NCI-H1105 treated with DMSO at 0.1 percent for 48 hours (cell line): ENCODE measurements around the gene RUSF1.
"Not testable (repeated sequence)": the region's sequence is repeated elsewhere in the genome, so short reads cannot be mapped to it uniquely, and the experiment has no call there.

Source experiments
- DNase-seq: peaks from one replicate; lab custom pipeline; 2025; lab: John Stamatoyannopoulos, UW

The RUSF1 gene

DNA sequence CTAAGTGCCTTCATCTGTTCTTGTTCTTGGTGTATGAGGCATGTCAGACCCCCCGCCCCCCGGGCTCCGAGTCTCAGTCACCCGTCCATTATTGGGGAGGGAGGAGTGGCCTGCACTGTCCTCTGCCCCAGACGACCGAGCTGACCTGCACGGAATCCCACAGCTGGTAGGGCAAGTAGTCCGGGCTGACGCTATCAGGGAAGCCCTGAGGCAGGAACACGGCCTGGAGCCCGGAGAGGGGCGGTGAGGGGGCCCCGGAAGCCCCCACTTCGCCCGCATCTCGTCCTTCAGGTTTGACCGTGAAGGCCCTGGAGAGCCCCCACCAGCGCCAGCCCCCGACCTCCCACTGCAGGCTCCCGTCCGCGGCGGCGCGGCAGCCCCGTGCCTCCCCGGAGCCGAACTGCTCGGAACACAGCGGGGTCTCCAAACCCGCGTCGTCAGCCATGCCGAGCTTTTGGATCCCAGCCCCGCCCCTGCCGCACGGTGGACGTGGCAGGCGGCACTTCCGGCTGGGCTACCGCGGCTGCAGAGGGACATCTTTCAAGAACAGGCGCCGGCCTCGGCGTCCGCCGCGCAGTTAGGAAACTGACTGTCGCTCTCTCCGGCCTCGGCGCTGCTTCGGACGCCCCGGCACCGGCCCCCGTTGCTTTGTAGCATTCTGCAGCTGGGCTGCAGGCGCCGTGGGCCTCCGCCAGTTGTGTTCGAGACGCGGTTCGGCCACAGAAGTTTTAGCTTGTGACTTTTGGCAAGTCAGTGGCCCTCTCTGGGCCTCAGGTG lies at the start of gene RUSF1:
Gene RUSF1, minus strand, starts transcription at position 463 of the 777 bp plus-strand sequence. Its CDS starts 18 bp downstream, at position 445.
- peak; percentile 79 for DNase-seq

DNA sequence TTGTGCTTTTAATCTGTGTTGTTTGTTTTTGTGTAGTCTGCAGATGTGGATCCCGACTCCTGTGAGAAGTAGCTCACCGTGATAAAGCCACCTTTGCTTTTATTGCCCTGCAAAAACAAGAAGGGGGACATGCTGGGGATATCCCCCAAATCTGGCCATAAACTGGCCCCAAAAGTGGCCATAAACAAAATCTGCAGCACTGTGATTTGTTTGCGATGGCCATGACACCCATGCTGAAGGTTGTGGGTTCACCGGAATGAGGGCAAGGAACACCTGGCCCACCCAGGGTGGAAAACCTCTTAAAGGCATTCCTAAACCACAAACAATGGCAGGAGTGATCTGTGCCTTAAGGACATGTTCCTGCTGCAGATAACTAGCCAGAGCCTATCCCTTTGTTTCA lies 34.6 kb upstream of the RUSF1 start:
- DNase-seq = no peak

DNA sequence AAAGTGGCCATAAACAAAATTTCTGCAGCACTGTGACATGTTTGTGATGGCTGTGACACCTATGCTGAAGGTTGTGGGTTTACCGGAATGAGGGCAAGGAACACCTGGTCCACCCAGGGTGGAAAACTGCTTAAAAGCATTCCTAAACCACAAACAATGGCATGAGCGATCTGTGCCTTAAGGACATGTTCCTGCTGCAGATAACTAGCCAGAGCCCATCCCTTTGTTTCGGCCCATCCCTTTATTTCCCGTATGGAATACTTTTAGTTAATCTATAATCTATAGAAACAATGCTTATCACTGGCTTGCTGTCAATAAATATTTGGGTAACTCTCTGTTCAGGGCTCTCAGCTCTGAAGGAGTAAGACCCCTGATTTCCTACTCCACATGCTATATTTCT lies 31.6 kb upstream of the RUSF1 start:
- not testable (repeated sequence) for DNase-seq

DNA sequence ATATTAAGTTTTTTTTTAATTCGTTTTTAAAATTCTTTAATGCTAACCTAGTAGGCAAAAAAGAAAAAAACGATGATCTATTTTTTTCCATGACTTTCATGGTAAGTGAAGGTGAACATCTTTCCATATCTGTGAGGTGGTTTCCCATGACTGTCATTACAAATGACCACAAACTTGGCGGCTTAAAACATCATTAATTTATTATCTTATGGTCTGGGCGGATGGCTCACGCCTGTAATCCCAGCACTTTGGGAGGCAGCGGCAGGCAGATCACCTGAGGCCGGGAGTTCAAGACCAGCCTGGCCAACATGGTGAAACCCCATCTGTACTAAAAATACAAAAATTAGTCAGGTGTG lies 30.0 kb upstream of the RUSF1 start:
- not testable (repeated sequence) for DNase-seq

DNA sequence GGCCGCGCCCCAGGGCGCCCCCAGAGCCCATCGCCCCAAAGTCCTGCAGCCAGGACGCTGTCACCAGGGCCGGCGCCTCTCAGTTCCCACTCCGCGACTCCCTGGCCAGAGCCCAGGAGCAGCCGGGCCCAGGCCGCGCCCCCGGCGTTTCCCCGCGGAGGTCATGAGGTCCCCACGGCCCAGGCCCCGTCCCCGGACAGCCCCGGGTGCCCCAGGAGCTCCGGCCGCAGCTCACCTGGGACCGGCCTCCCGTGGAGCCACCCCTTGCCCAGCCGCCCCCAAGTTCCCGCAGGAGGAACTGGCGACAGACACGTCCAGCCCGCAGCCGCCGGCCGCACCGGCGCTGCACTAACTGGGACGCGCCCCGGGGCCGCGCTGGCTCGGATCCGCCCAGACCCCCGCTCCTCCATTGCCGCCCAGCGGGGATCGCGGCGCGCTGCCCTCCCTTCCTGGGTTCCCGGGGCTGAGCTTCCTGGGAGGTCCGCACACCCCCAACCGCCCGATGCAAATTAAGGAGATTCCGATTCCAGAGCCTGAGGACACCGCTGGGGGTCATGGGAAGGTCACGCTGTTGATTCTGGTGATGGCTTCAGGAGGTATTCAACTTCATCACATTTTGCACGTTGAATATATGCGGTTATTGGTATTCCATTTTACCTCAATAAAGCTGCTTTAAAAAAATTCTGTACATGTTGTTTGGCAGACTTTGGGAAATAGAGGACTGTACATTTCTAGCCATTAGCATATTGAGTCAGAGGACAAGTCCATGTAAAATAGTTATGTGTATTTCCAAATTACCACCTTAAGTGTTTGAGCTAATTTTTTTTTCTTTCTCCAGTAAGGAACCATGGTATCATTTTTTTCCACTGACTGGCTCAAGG lies 29.4 kb upstream of the RUSF1 start:
- DNase-seq = no peak

DNA sequence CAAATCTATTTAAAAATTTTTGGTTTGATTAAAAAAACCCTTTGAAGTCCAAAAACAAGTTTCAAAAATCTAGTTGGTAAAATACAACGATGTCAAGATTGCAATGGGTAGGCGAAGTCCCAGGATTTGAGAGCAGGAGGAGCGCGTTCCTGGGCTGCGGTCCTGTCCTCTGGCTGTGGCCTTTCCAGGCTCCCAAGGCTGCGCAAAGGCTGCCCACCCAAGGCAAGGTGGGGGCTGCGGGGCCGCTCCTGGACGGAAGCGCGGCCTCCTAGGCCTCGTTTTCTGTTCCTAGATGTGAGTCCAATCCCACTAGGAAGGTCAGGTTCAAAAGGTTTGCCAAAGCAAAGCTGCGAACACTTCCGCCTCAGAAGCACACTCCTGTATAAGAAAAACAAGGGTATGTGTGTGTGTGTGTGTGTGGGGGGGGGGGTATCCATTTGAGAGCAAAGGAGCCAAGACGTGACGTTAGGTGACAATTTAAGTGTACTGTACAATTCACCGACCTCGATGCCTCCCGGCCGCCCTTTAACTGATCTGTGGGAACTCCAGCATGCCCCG lies 28.7 kb upstream of the RUSF1 start:
- no peak for DNase-seq

DNA sequence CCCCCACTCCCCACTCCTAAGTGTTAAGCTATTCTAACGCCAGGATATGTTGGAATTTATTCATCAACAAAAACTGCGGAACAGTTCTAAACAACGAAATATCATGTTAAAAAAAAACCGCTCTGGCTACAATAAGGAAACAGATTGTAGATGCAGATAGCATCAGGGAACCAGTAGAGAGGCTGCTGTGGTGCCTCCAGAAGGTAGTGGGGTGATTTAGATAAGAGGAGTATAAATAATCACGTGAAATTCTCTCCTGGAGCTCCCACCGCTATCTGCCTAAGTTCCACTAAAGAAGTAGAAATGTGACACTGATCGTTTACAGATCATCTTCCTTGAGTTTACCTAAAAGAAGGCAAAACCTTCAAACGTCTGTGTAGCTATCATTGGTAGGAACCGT lies 27.5 kb upstream of the RUSF1 start:
- DNase-seq = no peak

DNA sequence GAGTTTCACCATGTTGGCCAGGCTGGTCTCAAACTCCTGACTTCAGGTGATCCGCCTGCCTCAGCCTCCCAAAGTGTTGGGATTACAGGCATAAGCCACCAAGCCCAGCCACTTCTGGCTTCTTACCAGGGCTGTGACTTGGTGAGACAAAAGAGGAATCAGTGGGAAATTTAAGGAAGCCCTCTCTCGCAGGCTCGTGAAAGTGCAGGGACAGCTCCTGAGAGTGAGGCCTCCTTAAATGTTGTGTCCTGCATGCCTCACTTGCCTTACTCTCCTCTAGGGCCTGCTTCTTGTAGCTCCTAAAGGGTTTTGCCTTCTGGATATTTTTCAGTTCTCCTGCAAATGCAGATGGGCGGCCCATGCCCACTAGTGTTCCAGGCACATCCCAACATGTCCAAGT lies 24.7 kb upstream of the RUSF1 start:
- DNase-seq = no peak

DNA sequence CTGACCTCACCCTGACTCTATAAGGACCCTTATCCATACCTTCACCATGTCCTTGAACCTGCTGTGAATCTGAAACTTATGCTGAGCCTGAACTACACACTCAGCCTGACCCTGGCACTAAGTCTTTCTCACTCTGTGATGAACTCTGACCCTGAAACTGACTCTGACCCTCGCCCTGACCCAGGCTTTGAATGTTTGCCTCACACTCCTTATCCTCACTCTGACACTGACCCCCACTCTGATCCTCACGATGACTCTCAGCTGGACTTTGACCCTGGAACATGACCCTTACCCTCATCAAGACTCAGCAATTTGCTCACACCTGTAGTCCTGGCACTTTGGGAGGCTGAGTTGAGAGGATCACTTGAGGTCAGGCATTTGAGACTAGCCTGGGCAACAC lies 23.9 kb upstream of the RUSF1 start:
- DNase-seq = no peak

DNA sequence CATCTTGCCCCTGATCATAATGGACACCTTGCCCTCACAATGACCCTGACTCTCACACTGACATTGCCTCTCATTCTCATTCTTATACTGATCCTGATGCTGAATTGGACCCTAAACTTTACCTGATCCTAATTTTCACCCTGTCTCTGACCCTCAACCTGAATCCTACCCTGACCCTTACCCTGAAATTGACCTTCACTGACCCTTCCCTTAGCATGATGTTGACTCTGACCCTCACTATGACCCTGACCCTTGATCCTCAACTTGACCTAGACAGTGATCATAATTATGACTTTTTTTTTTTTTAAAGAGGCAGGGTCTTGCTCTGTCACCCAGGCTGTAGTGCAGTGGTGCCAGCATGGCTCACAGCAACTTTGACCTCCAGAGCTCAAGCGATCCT lies 22.9 kb upstream of the RUSF1 start:
- DNase-seq = no peak

DNA sequence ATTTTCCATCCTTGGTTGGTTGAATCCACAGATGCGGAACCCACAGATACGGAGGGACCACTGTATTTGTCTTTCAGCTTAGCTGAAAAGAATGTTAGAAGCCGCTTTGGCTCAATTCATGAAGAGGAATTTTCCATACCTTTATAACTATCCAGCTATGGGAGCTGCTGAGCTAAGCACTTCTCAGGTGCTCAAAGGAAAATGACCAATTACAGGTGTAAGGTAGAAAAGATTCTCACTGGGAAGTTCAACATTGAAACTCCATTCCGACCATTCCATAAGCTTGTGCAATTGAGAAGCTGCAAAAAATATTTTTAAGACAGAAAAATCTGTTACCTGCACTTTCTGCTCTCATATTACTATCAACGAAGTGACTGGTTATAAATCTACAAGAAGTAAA lies 22.2 kb upstream of the RUSF1 start:
- DNase-seq = no peak

DNA sequence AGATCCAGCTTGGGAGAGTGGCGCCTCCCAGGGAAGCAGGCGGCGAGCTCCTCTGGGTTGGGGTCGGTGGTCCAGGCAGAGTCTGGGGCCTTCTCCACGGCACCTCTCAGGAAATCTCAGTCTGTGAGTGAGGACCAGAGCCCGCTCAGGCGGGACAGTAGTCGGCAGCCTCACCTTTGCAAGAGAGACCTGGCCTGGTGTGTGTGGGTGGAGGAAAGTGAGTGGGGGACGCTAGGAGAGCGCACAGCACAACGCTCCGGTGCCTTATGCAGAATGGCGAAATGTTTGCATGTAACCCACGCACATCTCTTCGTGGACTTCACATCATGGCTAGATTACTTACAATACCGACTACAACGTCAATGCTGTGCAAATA lies 21.7 kb upstream of the RUSF1 start:
- no peak for DNase-seq

DNA sequence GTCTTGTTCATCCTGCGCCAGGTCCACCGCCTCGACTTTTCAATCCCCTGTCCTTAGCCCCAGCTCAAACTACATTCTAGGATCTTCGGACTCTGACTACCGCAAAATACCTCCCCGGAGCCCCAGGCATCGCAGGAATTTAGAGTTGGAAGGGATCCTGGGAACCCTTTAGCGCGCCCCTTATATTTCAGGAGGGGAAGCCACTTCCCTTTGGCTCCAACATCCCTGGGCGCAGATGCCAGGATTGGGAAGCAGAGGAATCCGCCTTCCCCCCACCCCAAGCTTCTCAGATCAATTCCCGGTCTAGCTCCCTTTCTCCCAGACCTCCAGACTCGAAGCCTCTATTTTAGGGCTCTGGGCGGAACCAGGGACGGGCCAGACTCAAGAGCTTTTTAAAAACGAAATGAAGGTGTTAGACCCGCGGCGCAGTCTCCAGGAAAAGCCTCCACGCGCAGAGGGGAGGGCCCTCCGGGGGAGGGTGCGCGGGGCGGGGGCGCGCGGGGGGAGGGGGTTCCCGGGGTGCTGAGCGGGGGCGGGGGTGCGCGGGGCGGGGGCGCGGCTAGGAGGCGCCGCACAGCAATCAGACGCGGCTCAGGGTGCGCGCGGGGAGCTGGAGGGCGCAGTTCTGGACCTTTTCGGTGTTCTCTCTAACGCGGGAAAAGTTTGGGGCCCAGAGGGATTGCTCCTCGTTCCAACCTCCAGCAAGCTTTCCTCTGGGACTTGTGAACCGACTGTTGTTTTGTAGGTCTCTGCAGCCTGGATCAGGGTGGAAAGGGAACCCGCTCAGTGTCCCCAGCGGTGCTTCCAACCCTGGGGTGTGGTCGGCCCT lies 21.1 kb upstream of the RUSF1 start:
- DNase-seq = peak; percentile 6

DNA sequence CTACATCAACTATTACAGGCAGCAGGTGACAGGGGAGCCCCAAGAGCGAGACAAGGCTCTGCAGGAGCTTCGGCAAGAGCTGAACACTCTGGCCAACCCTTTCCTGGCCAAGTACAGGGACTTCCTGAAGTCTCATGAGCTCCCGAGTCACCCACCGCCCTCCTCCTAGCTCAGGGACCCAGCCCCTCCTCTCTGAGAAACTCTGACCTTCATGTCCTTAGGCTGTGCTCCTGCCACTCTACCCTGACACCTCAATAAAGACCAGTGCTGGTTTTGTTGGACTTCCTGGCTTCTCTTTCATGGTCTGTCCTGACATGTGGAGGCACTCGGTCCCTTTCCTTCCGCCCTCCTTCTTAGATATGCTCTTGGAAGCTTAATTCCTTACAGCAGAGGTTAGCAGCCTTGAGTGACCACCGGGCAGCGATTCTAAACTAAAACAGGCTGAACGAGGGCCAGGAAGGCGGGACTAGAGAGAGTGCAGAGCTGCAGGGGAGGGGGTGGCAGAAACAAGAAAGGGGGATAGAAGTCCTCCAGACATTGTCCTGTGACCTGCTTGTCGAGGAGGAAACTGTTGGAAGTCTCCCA lies 20.4 kb upstream of the RUSF1 start:
- no peak for DNase-seq

DNA sequence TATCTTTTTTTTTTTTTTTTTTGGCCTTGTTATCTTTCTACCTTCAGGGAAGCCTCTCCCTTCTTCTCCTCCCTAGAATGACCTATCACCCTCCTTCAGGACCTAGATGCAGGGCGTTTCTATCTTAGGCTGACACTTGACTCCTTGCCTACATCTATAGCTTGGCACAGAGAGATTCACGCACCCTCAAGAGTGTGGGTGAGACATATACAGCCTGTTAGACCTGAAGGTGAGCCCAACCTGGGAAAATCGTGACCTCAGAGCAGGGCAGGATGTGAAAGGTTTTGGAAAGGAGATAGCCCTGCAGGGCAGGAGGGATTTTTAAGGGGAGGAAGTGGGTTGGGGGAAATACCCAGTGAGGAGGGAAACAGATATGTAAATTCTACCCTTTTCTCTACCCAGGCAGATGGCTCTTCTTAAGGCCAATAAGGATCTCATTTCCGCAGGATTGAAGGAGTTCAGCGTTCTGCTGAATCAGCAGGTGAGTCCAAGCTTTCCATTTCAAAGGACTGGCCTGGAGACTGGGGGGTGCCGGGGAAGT lies 19.6 kb upstream of the RUSF1 start, which contains the start of gene AHSP:
Gene AHSP, plus strand, starts transcription at position 167 of the 541 bp plus-strand sequence. Its CDS starts 240 bp downstream, at position 407.
- no peak for DNase-seq

DNA sequence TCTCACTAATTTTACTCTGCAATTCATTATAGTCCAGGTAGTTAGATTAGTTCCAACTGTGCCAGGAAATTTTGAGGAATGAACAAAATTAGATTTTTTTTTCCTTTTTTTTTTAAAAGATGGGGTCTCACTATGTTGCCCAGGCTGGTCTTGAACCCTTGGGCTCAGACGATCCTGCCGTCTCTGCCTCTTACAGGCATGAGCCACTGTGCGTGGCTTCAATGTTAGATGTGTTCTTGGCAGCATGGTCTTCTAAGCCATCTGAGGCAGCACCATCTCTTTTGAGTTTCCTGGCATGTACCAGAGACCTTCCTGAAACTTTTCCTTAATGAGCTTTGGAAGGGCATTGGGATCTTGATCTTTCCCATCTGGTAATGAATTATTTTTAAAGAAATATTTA lies 16.9 kb upstream of the RUSF1 start:
- DNase-seq = no peak

DNA sequence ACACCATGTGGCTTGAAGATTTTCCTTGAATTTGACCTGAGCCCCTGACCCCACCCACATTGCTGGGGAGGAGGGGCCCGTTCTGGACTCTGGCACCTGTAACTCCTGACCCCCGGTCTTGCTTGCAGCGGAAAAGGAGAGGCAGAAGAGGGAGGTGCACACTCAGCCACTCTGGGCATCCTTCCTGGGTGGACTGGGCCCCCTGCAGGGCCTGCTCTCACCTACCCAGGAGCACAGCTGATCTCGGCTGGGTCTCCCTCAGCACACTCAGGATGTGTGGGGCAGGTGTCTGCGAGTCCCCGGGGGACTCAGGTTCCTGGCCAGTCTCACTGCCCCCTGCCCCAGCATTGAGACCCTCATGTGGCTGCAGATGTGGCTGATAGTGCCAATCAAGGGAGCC lies 15.6 kb upstream of the RUSF1 start:
- DNase-seq = not testable (repeated sequence)

DNA sequence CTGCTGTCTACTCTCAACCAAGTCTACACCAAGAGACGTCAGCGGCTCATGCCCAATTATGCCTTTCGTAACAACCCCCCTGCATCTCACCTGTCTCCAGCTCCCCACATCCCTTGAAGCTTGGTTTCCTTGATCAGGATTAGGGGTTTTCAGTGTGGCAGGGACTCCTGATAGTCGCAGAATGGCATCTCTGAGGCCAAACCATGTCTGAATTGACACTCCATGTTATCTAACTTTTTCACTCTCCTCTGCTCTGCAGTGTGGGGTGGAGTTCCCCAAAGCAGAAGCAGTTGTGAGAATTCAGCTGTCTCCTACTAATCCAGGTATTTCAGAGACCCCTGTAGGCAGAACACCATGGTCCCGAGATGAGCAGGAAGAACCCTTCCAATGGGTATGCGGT lies 13.9 kb upstream of the RUSF1 start:
- DNase-seq = no peak

DNA sequence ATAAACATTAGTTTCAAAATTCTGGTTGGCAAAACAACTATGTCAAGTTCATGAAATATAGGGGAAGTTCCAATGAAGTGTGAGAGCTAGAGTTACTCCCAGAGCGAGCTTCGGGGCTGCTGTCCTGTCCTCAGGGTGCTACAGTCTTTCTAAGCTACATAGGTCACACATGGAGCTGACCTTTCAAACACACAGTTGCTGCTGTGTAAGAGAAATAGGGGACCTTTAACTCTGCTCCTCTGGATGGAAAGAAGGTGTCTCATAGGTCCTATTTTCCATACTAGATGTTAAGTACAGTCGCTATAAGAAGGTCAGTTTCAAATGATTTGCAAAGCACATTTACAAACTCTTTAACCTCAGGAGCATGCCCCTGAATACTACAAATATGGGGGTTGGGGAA lies 13.2 kb upstream of the RUSF1 start:
- no peak for DNase-seq

DNA sequence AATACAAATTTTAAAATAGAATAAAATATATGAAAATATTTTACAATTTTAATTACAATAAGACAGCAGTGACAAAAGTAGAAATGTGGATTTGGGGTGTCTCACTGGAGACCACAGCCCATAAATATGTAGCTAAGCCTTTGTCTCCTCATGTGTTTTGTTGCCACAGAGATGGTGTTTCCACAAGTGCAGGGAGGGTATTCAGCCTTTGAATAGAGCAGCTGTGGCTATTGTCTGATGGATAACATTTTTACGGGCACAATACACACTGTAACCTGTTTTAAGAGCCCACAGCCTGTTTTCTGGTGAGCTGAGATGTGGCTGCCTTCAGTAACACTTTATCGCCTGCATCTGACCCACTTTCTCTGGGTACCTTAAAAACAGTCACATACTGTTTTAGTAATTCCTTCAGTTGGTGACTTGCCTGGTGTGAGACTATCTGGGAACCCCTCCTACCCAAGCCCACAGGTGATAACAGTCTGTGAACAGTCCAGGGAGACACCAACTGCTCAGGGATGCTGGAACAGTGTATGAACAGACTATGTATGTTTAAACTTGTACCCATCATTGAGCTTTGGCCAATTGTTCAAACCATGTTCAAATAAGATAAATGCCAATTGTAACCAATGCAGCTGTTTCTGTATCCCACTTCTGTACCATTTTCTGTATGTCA lies 11.7 kb upstream of the RUSF1 start:
- DNase-seq = no peak
